ENCODE measurements around the gene THSD4.

- TF ChIP-seq, protein P1, sequence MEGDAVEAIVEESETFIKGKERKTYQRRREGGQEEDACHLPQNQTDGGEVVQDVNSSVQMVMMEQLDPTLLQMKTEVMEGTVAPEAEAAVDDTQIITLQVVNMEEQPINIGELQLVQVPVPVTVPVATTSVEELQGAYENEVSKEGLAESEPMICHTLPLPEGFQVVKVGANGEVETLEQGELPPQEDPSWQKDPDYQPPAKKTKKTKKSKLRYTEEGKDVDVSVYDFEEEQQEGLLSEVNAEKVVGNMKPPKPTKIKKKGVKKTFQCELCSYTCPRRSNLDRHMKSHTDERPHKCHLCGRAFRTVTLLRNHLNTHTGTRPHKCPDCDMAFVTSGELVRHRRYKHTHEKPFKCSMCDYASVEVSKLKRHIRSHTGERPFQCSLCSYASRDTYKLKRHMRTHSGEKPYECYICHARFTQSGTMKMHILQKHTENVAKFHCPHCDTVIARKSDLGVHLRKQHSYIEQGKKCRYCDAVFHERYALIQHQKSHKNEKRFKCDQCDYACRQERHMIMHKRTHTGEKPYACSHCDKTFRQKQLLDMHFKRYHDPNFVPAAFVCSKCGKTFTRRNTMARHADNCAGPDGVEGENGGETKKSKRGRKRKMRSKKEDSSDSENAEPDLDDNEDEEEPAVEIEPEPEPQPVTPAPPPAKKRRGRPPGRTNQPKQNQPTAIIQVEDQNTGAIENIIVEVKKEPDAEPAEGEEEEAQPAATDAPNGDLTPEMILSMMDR (IDR thresholded peaks at IDR 0.05; ENCODE audit: low read length): no peak
- no peak for TF ChIP-seq EZH2 (optimal IDR thresholded peaks at IDR 0.05; ENCODE audit: low read depth, low read length)
- no peak for TF ChIP-seq EZH2phosphoT487 (IDR thresholded peaks at IDR 0.05; ENCODE audit: low read length)
These were observed 220.3 kb downstream of the THSD4 start for GRCh38 chr15:71335591-71335990.

Data from MM.1S (cell line).